Measurements from ENCODE around the gene CEACAM8. TPM values are rescaled to one million over a fixed set of nuclear protein-coding genes. Genes with fewer than 3 reads are reported as not detected.

Gene CEACAM8
- total RNA-seq, 1 experiment from 2014 or later = not detected

- H3K27me3 ChIP-seq (ENCODE audit: insufficient read depth, low read length) = 0 out of 2 replicates have a peak, but pooled peaks cover 3% of the 10 kb centered on the region
- ChIA-PET RAD21 (ENCODE audit: low non-redundant PET in 1 of 2, low total read pairs in 2 of 2, uncharacterized antibody in 2 of 2, unreplicated experiment in 2 of 2) (no interaction called here), CTCF (interaction anchor here (1.1 to 1.3 kb wide), 2 partner anchors 27 to 119 kb away, joined by 3 to 5 read pairs; no protein-coding TSS in a partner anchor), POLR2A (no interaction called here)
- no peaks in the 10 kb centered on the region for H3K36me3 ChIP-seq (ENCODE audit: control insufficient read depth in 1 of 2, insufficient read depth in 2 of 2, low read length in 2 of 2)
- no peaks in the 10 kb centered on the region for H3K9me2 ChIP-seq (ENCODE audit: insufficient read depth)
- DNase-seq (ENCODE audit: low read depth, low spot score) (no peak), ATAC-seq (no peak)
- TF ChIP-seq TCF7L2 (IDR thresholded peaks at IDR 0.05; ENCODE audit: borderline replicate concordance, extremely low read depth, insufficient read depth, insufficient read length) (no peak), ZNF274 (IDR thresholded peaks at IDR 0.05; ENCODE audit: low read depth, low read length) (no peak)
- intact Hi-C loops (cut with micrococcal nuclease) = loop anchor here (5.0 kb wide), 1 partner anchor 223 kb away; no protein-coding TSS in a partner anchor
- no peaks in the 10 kb centered on the region for H3K9me3 ChIP-seq (ENCODE audit: control insufficient read depth in 1 of 2, insufficient read depth in 1 of 2, low read depth in 1 of 2, low read length in 2 of 2)
- H3K9ac ChIP-seq (ENCODE audit: low read length) = no peak overlapping the region
- no TSS peak for BruUV-seq (replicated peaks)
- H3K4me1 ChIP-seq (ENCODE audit: control insufficient read depth in 1 of 2, insufficient read depth in 2 of 2, low read length in 2 of 2) = no peaks in the 10 kb centered on the region
- no peak overlapping the region for H3K4me2 ChIP-seq (ENCODE audit: low read length)
- H3K79me2 ChIP-seq (ENCODE audit: insufficient read depth, low read length) = no peaks in the 10 kb centered on the region
- no peak overlapping the region for H2AFZ ChIP-seq (ENCODE audit: low read depth, low read length, poor library complexity, severe bottlenecking)
- no peak overlapping the region for H3K4me3 ChIP-seq (replicated peaks in 1 of 2; ENCODE audit: low read depth in 1 of 2, low read length in 2 of 2)
- H4K20me1 ChIP-seq (ENCODE audit: insufficient read depth) = no peaks in the 10 kb centered on the region
- no peak overlapping the region for H3K27ac ChIP-seq (ENCODE audit: low read depth, low read length)
Measured at GRCh38 chr19:42569193-42569592, 25.5 kb downstream of the CEACAM8 start.

GRCh38 chr19:42568006-42568405 is 26.7 kb downstream of the CEACAM8 start:
- H3K4me3 ChIP-seq (replicated peaks in 1 of 2; ENCODE audit: low read depth in 1 of 2, low read length in 2 of 2) = no peak overlapping the region
- H3K4me2 ChIP-seq (ENCODE audit: low read length) = no peak overlapping the region
- no peaks in the 10 kb centered on the region for H3K79me2 ChIP-seq (ENCODE audit: insufficient read depth, low read length)
- CTCF ChIA-PET = no interaction called here
- H3K9me3 ChIP-seq (ENCODE audit: control insufficient read depth in 1 of 2, insufficient read depth in 1 of 2, low read depth in 1 of 2, low read length in 2 of 2) = no peaks in the 10 kb centered on the region
- H3K27me3 ChIP-seq (ENCODE audit: insufficient read depth, low read length) = 0 out of 2 replicates have a peak, but pooled peaks cover 3% of the 10 kb centered on the region
- DNase-seq (ENCODE audit: low read depth, low spot score) (no peak), ATAC-seq (no peak)
- no peak overlapping the region for H3K27ac ChIP-seq (ENCODE audit: low read depth, low read length)
- peaks cover 0 to 3% of the 10 kb centered on the region in 2 experiments; a peak in 2 of 4 replicates for H3K4me1 ChIP-seq (ENCODE audit: control insufficient read depth in 1 of 2, insufficient read depth in 2 of 2, low read length in 2 of 2)
- intact Hi-C loops (cut with micrococcal nuclease) = loop anchor here (5.0 kb wide), 1 partner anchor 224 kb away; no protein-coding TSS in a partner anchor
- no peaks in the 10 kb centered on the region for H3K9me2 ChIP-seq (ENCODE audit: insufficient read depth)
- no peaks in the 10 kb centered on the region for H4K20me1 ChIP-seq (ENCODE audit: insufficient read depth)
- no TSS peak for BruUV-seq (replicated peaks)
- TF ChIP-seq EZH2phosphoT487 (IDR thresholded peaks at IDR 0.05; ENCODE audit: borderline replicate concordance) = no peak
- no peak for TF ChIP-seq EGR1 (IDR thresholded peaks at IDR 0.05; ENCODE audit: low read depth)
- TF ChIP-seq RAD21 (IDR thresholded peaks at IDR 0.05; ENCODE audit: low read depth) = no peak
- TF ChIP-seq CEBPB (IDR thresholded peaks at IDR 0.05; ENCODE audit: low read depth) = no peak
- no peak for TF ChIP-seq REST (IDR thresholded peaks at IDR 0.05; ENCODE audit: low read depth)
- no peak for TF ChIP-seq POLR2AphosphoS5 (IDR thresholded peaks at IDR 0.05; ENCODE audit: low read depth, low read length)
- TF ChIP-seq SRF (IDR thresholded peaks at IDR 0.05; ENCODE audit: low read depth) = no peak
- TF ChIP-seq FOSL1 (IDR thresholded peaks at IDR 0.05; ENCODE audit: low read depth) = no peak
- no peak for TF ChIP-seq TCF7L2 (IDR thresholded peaks at IDR 0.05; ENCODE audit: borderline replicate concordance, extremely low read depth, insufficient read depth, insufficient read length)
- no peak for TF ChIP-seq ZNF274 (IDR thresholded peaks at IDR 0.05; ENCODE audit: low read depth, low read length)
- no peak for TF ChIP-seq MAX (IDR thresholded peaks at IDR 0.05)
- H2AFZ ChIP-seq (ENCODE audit: low read depth, low read length, poor library complexity, severe bottlenecking) = no peak overlapping the region
- POLR2A ChIA-PET = no interaction called here
- no peaks in the 10 kb centered on the region for H3K36me3 ChIP-seq (ENCODE audit: control insufficient read depth in 1 of 2, insufficient read depth in 2 of 2, low read length in 2 of 2)
- RAD21 ChIA-PET (ENCODE audit: low non-redundant PET in 1 of 2, low total read pairs in 2 of 2, uncharacterized antibody in 2 of 2, unreplicated experiment in 2 of 2) = no interaction called here
- no peak overlapping the region for H3K9ac ChIP-seq (ENCODE audit: low read length)

All from HCT116 (cell line).